ENCODE results near the gene TMEM62. TPM values are rescaled to one million over a fixed set of nuclear protein-coding genes. Genes with fewer than 3 reads are reported as not detected.
A peak's percentile ranks its signal among the peaks of the same experiment; 100 is the strongest.

TMEM62 gene
- total RNA-seq, 1 donor from 2014 or later, result 19.1 TPM

GRCh38 chr15:43204016-43204901 lies 70.9 kb downstream of the TMEM62 start:
- H3K27ac Mint-ChIP-seq (ENCODE audit: unreplicated experiment), result no peak overlapping the region
- H3K4me3 Mint-ChIP-seq (ENCODE audit: unreplicated experiment), result no peak overlapping the region
- peak; percentile 9 for TF ChIP-seq CTCF (IDR thresholded peaks at IDR 0.05; ENCODE audit: partially characterized antibody, unreplicated experiment)
- H3K27me3 Mint-ChIP-seq (ENCODE audit: unreplicated experiment), result peaks cover 7% of the 10 kb centered on the region
- peak; percentile 62 for DNase-seq
- H3K4me1 Mint-ChIP-seq (ENCODE audit: low read depth, unreplicated experiment), result no peaks in the 10 kb centered on the region
- H3K36me3 Mint-ChIP-seq (ENCODE audit: unreplicated experiment), result no peaks in the 10 kb centered on the region
- H3K9me3 Mint-ChIP-seq (ENCODE audit: unreplicated experiment), result no peaks in the 10 kb centered on the region

GRCh38 chr15:43206054-43206453 lies 72.7 kb downstream of the TMEM62 start:
- no peak overlapping the region for H3K27ac Mint-ChIP-seq (ENCODE audit: unreplicated experiment)
- DNase-seq, result no peak
- H3K36me3 Mint-ChIP-seq (ENCODE audit: unreplicated experiment), result no peaks in the 10 kb centered on the region
- TF ChIP-seq CTCF (IDR thresholded peaks at IDR 0.05; ENCODE audit: partially characterized antibody, unreplicated experiment), result no peak
- H3K4me1 Mint-ChIP-seq (ENCODE audit: low read depth, unreplicated experiment), result no peaks in the 10 kb centered on the region
- H3K27me3 Mint-ChIP-seq (ENCODE audit: unreplicated experiment), result peaks cover 7% of the 10 kb centered on the region
- H3K4me3 Mint-ChIP-seq (ENCODE audit: unreplicated experiment), result no peak overlapping the region
- no peaks in the 10 kb centered on the region for H3K9me3 Mint-ChIP-seq (ENCODE audit: unreplicated experiment)

- H3K36me3 Mint-ChIP-seq (ENCODE audit: unreplicated experiment), result no peaks in the 10 kb centered on the region
- H3K27me3 Mint-ChIP-seq (ENCODE audit: unreplicated experiment), result peaks cover 7% of the 10 kb centered on the region
- no peaks in the 10 kb centered on the region for H3K9me3 Mint-ChIP-seq (ENCODE audit: unreplicated experiment)
- no peak overlapping the region for H3K4me3 Mint-ChIP-seq (ENCODE audit: unreplicated experiment)
- H3K4me1 Mint-ChIP-seq (ENCODE audit: low read depth, unreplicated experiment), result no peaks in the 10 kb centered on the region
- no peak for TF ChIP-seq CTCF (IDR thresholded peaks at IDR 0.05; ENCODE audit: partially characterized antibody, unreplicated experiment)
- H3K27ac Mint-ChIP-seq (ENCODE audit: unreplicated experiment), result no peak overlapping the region
- DNase-seq, result no peak
Measured at GRCh38 chr15:43207024-43207423, 73.6 kb downstream of the TMEM62 start.

GRCh38 chr15:43208052-43209002 lies 74.9 kb downstream of the TMEM62 start:
- Mint-ChIP-seq H3K27me3 (ENCODE audit: unreplicated experiment) (peaks cover 9% of the 10 kb centered on the region), H3K36me3 (ENCODE audit: unreplicated experiment) (no peaks in the 10 kb centered on the region), H3K9me3 (ENCODE audit: unreplicated experiment) (no peaks in the 10 kb centered on the region), H3K4me1 (ENCODE audit: low read depth, unreplicated experiment) (no peaks in the 10 kb centered on the region), H3K27ac (ENCODE audit: unreplicated experiment) (no peak overlapping the region), H3K4me3 (ENCODE audit: unreplicated experiment) (no peak overlapping the region)
- TF ChIP-seq CTCF (IDR thresholded peaks at IDR 0.05; ENCODE audit: partially characterized antibody, unreplicated experiment), result no peak
- no peak for DNase-seq

Data from glutamatergic neuron (in vitro differentiated cells).